Measurements from ENCODE around the gene ABCA12.

DNA sequence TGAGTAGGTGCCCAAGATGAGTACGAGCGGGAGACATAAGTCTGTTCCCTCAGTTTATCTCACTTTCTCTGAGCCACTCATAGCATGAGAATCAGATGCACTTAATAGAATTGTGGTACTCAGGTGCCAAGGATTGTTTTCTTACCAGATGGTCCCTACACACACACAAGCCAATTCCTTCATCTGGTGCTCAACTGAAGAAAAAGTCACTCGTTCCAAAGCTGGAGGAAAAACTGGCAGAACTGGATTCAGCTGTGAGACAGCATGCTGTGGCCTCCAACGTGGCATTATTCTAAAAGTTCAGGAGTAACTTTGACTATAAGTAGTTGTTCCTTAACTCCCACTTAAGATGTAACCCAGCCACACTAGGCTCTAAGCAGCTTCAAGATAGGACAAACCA, 33.4 kb upstream of the ABCA12 start:
- TF ChIP-seq, protein P1, sequence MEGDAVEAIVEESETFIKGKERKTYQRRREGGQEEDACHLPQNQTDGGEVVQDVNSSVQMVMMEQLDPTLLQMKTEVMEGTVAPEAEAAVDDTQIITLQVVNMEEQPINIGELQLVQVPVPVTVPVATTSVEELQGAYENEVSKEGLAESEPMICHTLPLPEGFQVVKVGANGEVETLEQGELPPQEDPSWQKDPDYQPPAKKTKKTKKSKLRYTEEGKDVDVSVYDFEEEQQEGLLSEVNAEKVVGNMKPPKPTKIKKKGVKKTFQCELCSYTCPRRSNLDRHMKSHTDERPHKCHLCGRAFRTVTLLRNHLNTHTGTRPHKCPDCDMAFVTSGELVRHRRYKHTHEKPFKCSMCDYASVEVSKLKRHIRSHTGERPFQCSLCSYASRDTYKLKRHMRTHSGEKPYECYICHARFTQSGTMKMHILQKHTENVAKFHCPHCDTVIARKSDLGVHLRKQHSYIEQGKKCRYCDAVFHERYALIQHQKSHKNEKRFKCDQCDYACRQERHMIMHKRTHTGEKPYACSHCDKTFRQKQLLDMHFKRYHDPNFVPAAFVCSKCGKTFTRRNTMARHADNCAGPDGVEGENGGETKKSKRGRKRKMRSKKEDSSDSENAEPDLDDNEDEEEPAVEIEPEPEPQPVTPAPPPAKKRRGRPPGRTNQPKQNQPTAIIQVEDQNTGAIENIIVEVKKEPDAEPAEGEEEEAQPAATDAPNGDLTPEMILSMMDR (IDR thresholded peaks at IDR 0.05; ENCODE audit: insufficient read depth, low read length) = no peak
- TF ChIP-seq POLR2AphosphoS5 (IDR thresholded peaks at IDR 0.05; ENCODE audit: low read depth) (no peak), SPI1 (IDR thresholded peaks at IDR 0.05; ENCODE audit: borderline replicate concordance, low read depth) (no peak)
- TF ChIP-seq, protein P2, sequence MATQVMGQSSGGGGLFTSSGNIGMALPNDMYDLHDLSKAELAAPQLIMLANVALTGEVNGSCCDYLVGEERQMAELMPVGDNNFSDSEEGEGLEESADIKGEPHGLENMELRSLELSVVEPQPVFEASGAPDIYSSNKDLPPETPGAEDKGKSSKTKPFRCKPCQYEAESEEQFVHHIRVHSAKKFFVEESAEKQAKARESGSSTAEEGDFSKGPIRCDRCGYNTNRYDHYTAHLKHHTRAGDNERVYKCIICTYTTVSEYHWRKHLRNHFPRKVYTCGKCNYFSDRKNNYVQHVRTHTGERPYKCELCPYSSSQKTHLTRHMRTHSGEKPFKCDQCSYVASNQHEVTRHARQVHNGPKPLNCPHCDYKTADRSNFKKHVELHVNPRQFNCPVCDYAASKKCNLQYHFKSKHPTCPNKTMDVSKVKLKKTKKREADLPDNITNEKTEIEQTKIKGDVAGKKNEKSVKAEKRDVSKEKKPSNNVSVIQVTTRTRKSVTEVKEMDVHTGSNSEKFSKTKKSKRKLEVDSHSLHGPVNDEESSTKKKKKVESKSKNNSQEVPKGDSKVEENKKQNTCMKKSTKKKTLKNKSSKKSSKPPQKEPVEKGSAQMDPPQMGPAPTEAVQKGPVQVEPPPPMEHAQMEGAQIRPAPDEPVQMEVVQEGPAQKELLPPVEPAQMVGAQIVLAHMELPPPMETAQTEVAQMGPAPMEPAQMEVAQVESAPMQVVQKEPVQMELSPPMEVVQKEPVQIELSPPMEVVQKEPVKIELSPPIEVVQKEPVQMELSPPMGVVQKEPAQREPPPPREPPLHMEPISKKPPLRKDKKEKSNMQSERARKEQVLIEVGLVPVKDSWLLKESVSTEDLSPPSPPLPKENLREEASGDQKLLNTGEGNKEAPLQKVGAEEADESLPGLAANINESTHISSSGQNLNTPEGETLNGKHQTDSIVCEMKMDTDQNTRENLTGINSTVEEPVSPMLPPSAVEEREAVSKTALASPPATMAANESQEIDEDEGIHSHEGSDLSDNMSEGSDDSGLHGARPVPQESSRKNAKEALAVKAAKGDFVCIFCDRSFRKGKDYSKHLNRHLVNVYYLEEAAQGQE (IDR thresholded peaks at IDR 0.05; ENCODE audit: insufficient replicate concordance, low read depth) = no peak
